Activated T-cell treated with anti-CD3 and anti-CD28 coated beads for 1 hour (primary cell): Measurements from ENCODE around the gene CETN1.

ENCODE experiments used
- DNase-seq: peaks from one replicate; pipeline ENCODE4 v3.0.0-alpha.2; 2020; ENCODE audit warnings: low read depth

The CETN1 gene

GRCh38 chr18:577643-578375 is 2.4 kb upstream of the CETN1 start:
- no peak for DNase-seq

GRCh38 chr18:579238-579637 is 942 bp upstream of the CETN1 start:
- no peak for DNase-seq

DNA sequence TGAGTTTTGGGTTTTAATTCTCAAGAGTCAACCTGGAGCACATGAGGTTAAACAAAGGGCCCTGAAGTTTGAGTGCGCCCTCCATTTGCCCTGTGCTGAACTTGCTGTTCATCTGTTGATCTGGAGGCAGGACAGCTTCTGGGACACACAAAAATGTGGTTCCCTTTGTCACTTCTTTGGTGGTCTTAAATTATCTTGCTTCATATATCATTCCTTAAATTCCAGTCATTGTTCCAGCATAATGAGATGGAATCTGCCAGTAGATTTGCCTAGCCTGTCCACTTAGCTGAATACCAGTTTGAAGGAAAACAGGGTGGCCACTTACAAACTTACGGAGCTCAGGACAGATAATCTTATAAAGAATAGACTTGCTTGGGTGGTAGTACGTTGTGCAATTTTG is 916 bp downstream of the CETN1 start:
- no peak for DNase-seq

- no peak for DNase-seq
Observed at GRCh38 chr18:582465-582864, 2.3 kb downstream of the CETN1 start.

- no peak for DNase-seq
Observed at GRCh38 chr18:595068-595467, 14.9 kb downstream of the CETN1 start.

GRCh38 chr18:595571-595970 is 15.4 kb downstream of the CETN1 start:
- DNase-seq, result no peak

DNA sequence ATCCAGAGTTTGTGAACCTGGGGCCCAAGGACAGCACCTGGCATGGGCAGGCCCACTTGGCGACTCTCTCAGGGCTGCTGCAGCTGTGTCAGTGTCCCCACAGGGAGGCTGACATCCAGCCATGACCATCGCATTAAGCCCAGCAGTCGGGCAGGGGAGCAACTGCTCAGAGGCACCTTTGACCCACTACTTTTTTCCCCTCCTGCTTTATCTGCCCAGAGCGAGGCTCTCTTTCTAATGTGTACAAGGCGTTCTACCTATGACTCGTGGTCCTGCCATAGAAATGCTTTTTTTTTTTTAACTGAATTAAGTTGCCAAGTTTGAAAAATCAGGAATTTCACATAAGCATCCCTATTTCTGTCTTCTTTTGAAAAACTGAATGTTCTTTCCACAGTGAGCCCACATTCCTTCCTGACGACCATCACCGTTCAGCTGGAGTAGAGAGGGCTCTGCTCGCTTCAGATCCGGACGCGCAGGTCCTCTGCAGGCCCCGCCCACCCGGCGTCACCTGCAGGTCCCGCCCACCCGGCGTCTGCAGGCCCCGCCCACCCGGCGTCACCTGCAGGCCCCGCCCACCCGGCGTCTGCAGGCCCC is 16.2 kb downstream of the CETN1 start:
- DNase-seq, result no peak

DNA sequence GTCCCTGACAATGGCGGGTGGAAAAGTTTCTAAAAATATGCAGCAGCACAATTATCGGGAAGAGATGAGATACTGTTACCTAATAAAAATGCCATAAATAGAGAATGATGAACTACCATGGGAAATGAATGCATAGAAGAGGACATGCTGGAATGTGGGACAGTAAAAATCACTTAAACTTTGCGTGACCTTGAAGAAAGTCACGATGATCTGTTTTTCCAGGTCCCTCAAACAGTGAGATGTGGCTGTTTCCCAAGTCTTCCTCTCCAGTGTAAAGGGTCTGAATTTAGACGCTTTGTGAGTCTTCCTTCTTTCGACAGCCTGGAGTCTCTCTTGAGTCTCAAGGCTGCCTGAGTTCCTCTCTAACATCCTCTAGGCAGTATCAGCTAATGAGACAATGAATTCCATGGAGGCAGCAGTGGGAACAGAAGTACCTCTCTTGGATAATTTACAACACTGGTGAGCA is 18.0 kb downstream of the CETN1 start:
- no peak for DNase-seq

DNA sequence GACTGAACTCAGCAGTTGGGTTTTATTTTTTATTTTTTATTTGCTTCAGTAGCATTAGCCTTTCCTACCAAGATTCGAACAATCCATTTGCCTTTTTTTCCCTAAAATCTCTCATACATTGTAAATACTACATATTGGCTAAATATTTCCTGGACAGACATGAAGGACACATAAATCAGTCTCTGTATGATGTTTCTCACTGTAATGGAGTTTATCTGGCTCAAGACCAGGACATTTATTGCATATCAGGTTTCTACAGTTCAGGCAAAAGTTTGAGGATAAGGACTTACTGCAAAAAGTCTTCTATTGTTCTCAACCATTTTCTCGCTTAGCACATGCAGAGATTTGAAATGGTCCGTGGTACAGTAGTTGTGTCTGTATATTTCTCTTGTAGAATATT is 19.9 kb downstream of the CETN1 start:
- DNase-seq, result no peak

GRCh38 chr18:604771-605170 is 24.6 kb downstream of the CETN1 start:
- DNase-seq, result no peak

- no peak for DNase-seq
Observed at GRCh38 chr18:607930-608329, 27.8 kb downstream of the CETN1 start.

DNA sequence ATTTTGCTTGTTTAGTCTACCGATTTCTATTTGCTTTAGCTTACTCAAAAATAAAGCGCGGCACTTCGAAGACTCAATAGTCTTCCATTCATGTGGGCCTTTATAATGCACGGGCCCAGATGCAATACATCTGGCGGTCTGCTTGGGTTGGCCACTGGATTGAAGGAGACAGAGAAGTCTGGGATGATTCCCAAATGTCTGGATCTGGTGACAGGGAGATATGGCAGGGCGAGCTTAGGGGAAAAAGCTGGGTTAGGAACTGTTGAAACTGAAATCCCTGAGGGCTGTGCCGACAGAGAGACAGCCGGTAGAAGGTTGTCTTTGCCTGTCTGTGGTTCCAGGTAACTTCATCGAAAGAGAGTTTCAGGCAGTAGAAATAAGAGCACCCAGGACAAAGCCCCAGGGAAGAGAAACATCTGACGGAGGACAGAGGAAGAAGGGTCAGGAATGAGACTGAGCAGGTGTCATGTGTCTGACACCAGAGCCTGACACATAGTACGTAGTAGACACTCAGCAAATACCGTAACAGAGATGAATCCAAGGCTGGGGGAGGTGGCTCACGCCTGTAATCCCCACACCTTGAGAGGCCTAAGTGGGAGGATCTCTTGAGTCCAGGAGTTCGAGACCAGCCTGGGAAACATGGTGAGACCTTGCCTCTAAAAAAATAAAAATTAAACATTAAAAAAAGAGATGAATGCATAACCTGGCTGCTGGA is 30.2 kb downstream of the CETN1 start:
- DNase-seq, result no peak

DNA sequence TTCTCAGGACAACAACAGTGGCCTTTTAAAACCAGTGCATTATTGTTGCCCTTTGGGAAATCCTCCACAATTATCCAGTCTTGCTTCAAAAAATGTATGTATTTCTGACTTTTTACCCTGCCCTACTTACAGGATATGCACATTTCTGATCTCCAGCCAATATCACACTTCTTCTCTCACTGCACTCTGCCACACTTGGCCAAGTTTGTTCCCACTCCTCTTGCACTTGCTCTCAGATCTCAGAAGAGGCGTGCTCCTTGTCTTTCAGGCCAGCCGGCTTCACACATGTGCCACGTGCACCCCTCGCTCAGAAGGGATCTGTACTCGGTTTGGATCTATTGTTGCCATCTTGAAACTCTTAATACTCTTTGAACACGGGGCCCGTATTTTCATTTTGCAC is 32.0 kb downstream of the CETN1 start:
- no peak for DNase-seq

DNA sequence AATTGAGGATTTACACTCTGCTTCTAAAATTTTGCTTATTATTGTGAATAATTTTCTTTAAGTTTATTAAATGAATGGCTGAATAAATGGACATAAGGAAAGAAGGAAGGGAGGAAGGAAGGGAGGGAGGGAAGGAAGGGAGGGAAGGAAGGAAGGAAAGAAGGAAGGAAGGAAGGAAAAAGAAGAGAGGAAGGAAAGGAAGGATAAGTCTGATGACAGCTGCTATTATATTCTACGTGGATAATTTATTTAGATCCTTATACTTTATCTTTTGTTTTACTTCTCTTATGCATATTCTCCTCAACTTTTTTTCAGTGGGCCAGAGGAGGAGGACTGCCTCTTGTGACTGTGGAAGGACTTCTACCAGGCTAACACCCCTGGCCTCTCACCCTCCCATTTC is 34.0 kb downstream of the CETN1 start:
- DNase-seq, result no peak

- DNase-seq, result no peak
Observed at GRCh38 chr18:615092-615521, 34.9 kb downstream of the CETN1 start.

- no peak for DNase-seq
Observed at GRCh38 chr18:615773-616172, 35.6 kb downstream of the CETN1 start.

GRCh38 chr18:616380-616995 is 36.3 kb downstream of the CETN1 start:
- DNase-seq, result no peak

DNA sequence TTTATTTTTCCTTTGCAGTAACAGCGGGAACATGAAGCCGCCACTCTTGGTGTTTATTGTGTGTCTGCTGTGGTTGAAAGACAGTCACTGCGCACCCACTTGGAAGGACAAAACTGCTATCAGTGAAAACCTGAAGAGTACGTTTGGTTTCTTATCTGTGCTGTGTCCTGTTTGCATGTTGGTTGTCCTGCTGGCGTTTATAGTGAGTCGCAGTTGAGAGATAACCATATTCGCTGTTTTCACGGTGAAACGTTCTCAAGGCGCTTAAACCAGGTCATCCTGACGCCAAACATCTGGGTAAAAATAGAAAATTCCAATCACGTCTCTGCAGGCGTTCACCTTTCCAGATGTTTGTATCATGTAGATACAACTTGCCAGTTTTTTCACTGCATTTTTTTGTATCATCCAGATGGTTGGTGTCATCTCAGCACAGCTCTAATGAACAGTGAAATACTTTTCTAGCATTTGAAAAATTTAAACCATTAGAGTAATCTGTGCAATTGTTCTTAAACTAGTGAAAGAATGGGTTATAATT is 37.9 kb downstream of the CETN1 start:
- DNase-seq, result no peak

DNA sequence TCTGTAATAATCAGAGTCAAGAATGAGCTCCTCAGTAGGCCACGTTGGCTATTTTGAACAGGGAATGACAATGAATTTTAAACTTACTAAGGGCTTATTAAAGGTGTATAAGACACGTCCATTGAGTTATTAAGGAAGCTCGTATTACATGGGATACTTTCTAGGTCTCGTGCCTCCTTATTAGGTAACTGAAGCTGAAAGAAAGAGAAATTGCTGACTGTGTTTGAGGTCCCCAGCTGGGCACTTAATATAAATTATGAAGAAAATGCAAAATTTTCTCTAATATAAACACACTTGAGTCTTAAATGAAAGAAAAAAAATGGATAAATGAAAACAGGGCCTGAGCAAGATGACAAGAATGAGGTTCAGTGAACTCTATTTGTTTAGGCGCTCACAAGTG is 38.4 kb downstream of the CETN1 start:
- DNase-seq, result no peak

GRCh38 chr18:621291-622043 is 41.3 kb downstream of the CETN1 start:
- DNase-seq, result no peak

- no peak for DNase-seq
Observed at GRCh38 chr18:622289-622688, 42.1 kb downstream of the CETN1 start.
